Measurements from ENCODE around the gene TBCB.
A peak's percentile ranks its signal among the peaks of the same experiment; 100 is the strongest.
"Not testable (repeated sequence)": the region's sequence is repeated elsewhere in the genome, so short reads cannot be mapped to it uniquely, and the experiment has no call there.

The TBCB gene

GRCh38 chr19:36101550-36102327 is 13.5 kb upstream of the TBCB start:
- no peak for DNase-seq (ENCODE audit: low spot score)

GRCh38 chr19:36103040-36103626 is 12.1 kb upstream of the TBCB start:
- DNase-seq (ENCODE audit: low spot score), result no peak

- DNase-seq (ENCODE audit: low spot score), result no peak
These were observed 11.3 kb upstream of the TBCB start for GRCh38 chr19:36103842-36104552.

GRCh38 chr19:36106441-36106840 is 8.8 kb upstream of the TBCB start:
- no peak for DNase-seq (ENCODE audit: low spot score)

- no peak for DNase-seq (ENCODE audit: low spot score)
These were observed 8.3 kb upstream of the TBCB start for GRCh38 chr19:36106991-36107390.

- no peak for DNase-seq (ENCODE audit: low spot score)
These were observed 6.6 kb upstream of the TBCB start for GRCh38 chr19:36108684-36109083.

- DNase-seq (ENCODE audit: low spot score), result no peak
These were observed 4.6 kb upstream of the TBCB start, which contains the start of gene OVOL3 for GRCh38 chr19:36110487-36111199. TSS of gene OVOL3 (plus strand) at chr19:36111143. CDS start at chr19:36111203, 60 bp downstream.

GRCh38 chr19:36111200-36111539 is 4.1 kb upstream of the TBCB start:
- DNase-seq (ENCODE audit: low spot score), result no peak

GRCh38 chr19:36112678-36113077 is 2.6 kb upstream of the TBCB start:
- DNase-seq (ENCODE audit: low spot score), result no peak

GRCh38 chr19:36113425-36113824 is 1.8 kb upstream of the TBCB start:
- DNase-seq (ENCODE audit: low spot score), result no peak

- no peak for DNase-seq (ENCODE audit: low spot score)
These were observed 1.2 kb upstream of the TBCB start for GRCh38 chr19:36113894-36114720.

GRCh38 chr19:36114721-36115452 is 381 bp upstream of the TBCB start, which contains the start of gene POLR2I:
TSS of gene POLR2I (minus strand) at chr19:36114875. CDS start at chr19:36114856, 19 bp downstream.
- peak; percentile 100 for DNase-seq (ENCODE audit: low spot score)

GRCh38 chr19:36116344-36116637 is 1.0 kb downstream of the TBCB start:
- DNase-seq (ENCODE audit: low spot score), result no peak

- DNase-seq (ENCODE audit: low spot score), result no peak
These were observed 5.1 kb downstream of the TBCB start for GRCh38 chr19:36120092-36120983.

- DNase-seq (ENCODE audit: low spot score), result no peak
These were observed 5.7 kb downstream of the TBCB start for GRCh38 chr19:36120984-36121358.

GRCh38 chr19:36121486-36122124 is 6.3 kb downstream of the TBCB start:
- DNase-seq (ENCODE audit: low spot score), result no peak

- DNase-seq (ENCODE audit: low spot score), result no peak
These were observed 10.3 kb downstream of the TBCB start for GRCh38 chr19:36125557-36125956.

GRCh38 chr19:36128392-36128736 is 13.1 kb downstream of the TBCB start:
- no peak for DNase-seq (ENCODE audit: low spot score)

- DNase-seq (ENCODE audit: low spot score), result not testable (repeated sequence)
These were observed 16.0 kb downstream of the TBCB start for GRCh38 chr19:36131221-36131620.

GRCh38 chr19:36134867-36135266 is 19.6 kb downstream of the TBCB start:
- not testable (repeated sequence) for DNase-seq (ENCODE audit: low spot score)

All from kidney capillary endothelial cell (primary cell).